Coronary artery (tissue), 2 donors: ENCODE results near the gene BMAL1.

Source experiments
- DNase-seq: peaks from one replicate; pipeline ENCODE4 v3.0.0-alpha.2; 2017; ENCODE audit warnings: low spot score
- H3K27ac ChIP-seq, 2 donors: fragments of 200-600 bp; sonication (generic); one replicate each; pipeline ENCODE4 v1.5.1; 2016 to 2019
- H3K4me3 ChIP-seq: fragments of 200-600 bp; sonication (generic); 2 replicates; pipeline ENCODE4 v1.5.1; 2016; ENCODE audit warnings: mild to moderate bottlenecking, moderate library complexity
- CTCF ChIP-seq: fragments of 200-600 bp; sonication (generic); IDR thresholded peaks from one replicate; pipeline ENCODE4 v1.5.1; 2019; ENCODE audit warnings: antibody characterized with exemption

The BMAL1 gene

GRCh38 chr11:13357232-13357631, 79.6 kb downstream of the BMAL1 start:
- TF ChIP-seq CTCF = no peak
- no peak overlapping the region for H3K4me3 ChIP-seq
- no peak overlapping the region for H3K27ac ChIP-seq
- no peak for DNase-seq

- no peak for TF ChIP-seq CTCF
- DNase-seq = no peak
- Histone ChIP-seq H3K4me3 (no peak overlapping the region), H3K27ac (no peak overlapping the region)
These were observed 81.1 kb downstream of the BMAL1 start for GRCh38 chr11:13358596-13359270.

- Histone ChIP-seq H3K27ac (no peak overlapping the region), H3K4me3 (no peak overlapping the region)
- no peak for TF ChIP-seq CTCF
- no peak for DNase-seq
These were observed 85.1 kb downstream of the BMAL1 start for GRCh38 chr11:13362596-13363109.

- TF ChIP-seq CTCF = no peak
- DNase-seq = no peak
These were observed 86.8 kb downstream of the BMAL1 start for GRCh38 chr11:13364388-13364787.

GRCh38 chr11:13366266-13367026, 88.9 kb downstream of the BMAL1 start:
- Histone ChIP-seq H3K4me3 (no peak overlapping the region), H3K27ac (no peak overlapping the region)
- no peak for DNase-seq
- no peak for TF ChIP-seq CTCF

More at GRCh38 chr11:13364388-13364787, 86.8 kb downstream of the BMAL1 start:
- H3K4me3 ChIP-seq = no peak overlapping the region
- no peak overlapping the region for H3K27ac ChIP-seq

- H3K27ac ChIP-seq = no peak overlapping the region
- DNase-seq = no peak
These were observed 89.5 kb downstream of the BMAL1 start for GRCh38 chr11:13367115-13367514.

More at GRCh38 chr11:13367115-13367514, 89.5 kb downstream of the BMAL1 start:
- no peak overlapping the region for H3K4me3 ChIP-seq
- no peak for TF ChIP-seq CTCF
